ENCODE data around the gene CCDC174.

Gene CCDC174

DNA sequence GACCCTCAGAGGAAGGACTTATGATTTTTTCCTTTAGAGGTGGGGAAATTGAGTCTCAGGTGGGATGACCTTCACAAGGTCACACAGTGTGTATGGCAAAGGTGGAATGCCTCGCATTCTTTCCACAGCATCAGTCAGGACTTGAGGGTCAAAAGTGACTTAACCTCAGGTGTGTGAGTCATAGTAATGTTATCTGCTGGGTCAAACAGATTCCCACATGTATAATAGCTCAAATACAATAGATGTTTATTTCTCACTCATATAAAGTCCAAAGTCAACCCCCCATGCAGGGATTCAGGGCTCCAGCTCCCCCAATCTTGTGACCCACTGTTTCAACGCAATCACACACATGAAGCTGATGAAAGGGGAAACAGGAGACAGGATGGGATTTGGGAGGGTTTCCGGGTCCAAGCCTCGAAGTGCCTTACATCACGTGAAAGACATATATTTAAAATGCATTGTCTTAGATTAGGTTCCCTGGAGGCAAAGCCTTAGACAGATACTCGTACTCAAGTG lies 34.0 kb upstream of the CCDC174 start:
- H3K4me3 ChIP-seq (ENCODE audit: low read length), result no peak overlapping the region
- TF ChIP-seq ZNF274 (IDR thresholded peaks at IDR 0.05; ENCODE audit: low read depth, low read length), result no peak

- no peak for TF ChIP-seq ZNF274 (IDR thresholded peaks at IDR 0.05; ENCODE audit: low read depth, low read length)
- no peak overlapping the region for H3K4me3 ChIP-seq (ENCODE audit: low read length)
Measured at GRCh38 chr3:14619605-14620004, 32.0 kb upstream of the CCDC174 start.

DNA sequence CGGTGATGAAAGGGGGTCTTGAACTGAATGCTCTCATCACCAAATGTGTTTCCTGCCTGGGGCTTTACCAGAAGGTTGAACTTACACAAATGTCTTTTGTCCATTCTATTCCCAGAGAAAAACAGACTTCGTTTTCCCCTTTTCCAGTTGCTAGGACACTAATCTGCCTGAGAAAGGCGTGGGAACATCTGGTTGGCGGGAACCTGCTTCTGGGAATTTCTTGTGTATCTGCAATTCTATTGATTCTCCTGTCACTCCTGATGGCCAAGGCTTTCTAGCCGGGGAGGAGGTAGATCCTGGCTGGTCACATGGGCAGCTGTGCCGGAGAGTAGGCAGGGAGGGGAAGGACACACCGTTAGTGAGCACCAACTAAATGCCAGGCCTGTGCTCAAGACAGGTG lies 31.1 kb upstream of the CCDC174 start:
- TF ChIP-seq ZNF274 (IDR thresholded peaks at IDR 0.05; ENCODE audit: low read depth, low read length), result no peak
- H3K4me3 ChIP-seq (ENCODE audit: low read length), result no peak overlapping the region

DNA sequence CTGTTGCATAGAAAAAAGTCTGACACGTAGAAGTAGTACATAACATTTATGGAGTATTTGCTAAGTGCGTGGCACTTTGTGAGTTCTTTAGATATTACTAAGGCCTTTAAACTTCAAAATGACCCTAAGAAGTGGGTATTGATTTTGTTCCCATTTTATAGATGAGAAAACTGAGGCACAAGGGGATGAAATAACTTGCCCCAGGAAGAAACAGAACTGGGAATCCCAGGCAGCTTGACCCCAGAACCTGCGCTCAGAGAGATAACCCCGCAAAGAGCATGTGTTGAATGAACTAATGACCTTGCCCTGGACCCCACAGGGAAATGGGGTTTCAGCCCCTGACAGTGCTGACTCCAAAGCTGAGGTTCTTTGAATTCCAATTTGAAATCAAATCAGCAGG lies 30.5 kb upstream of the CCDC174 start:
- no peak for TF ChIP-seq ZNF274 (IDR thresholded peaks at IDR 0.05; ENCODE audit: low read depth, low read length)
- no peak overlapping the region for H3K4me3 ChIP-seq (ENCODE audit: low read length)

- no peak overlapping the region for H3K4me3 ChIP-seq (ENCODE audit: low read length)
- no peak for TF ChIP-seq ZNF274 (IDR thresholded peaks at IDR 0.05; ENCODE audit: low read depth, low read length)
Measured at GRCh38 chr3:14622368-14622767, 29.2 kb upstream of the CCDC174 start.

GRCh38 chr3:14623569-14624051 lies 28.0 kb upstream of the CCDC174 start:
- H3K4me3 ChIP-seq (ENCODE audit: low read length), result no peak overlapping the region
- TF ChIP-seq ZNF274 (IDR thresholded peaks at IDR 0.05; ENCODE audit: low read depth, low read length), result no peak

- no peak overlapping the region for H3K4me3 ChIP-seq (ENCODE audit: low read length)
- no peak for TF ChIP-seq ZNF274 (IDR thresholded peaks at IDR 0.05; ENCODE audit: low read depth, low read length)
Measured at GRCh38 chr3:14624498-14624897, 27.1 kb upstream of the CCDC174 start.

DNA sequence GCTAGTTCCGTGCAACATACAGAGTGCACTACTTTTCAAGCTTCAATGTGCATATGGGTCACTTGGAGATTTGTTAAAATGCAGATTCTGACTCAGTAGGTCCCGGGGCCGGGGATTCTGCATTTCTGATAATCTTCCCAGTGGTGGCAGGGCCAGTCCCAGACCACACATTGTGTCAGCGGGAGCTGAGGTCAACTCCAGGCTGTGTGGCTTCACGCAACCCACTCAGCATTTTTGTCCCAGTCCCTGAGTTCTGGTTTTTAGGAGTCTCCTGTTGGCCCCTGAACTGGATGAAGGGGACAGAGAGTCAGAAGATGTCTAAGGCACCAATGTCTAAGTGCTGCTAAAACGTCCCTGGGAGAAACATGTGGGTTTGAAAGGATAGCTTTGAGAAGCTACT lies 26.1 kb upstream of the CCDC174 start:
- no peak for TF ChIP-seq ZNF274 (IDR thresholded peaks at IDR 0.05; ENCODE audit: low read depth, low read length)
- H3K4me3 ChIP-seq (ENCODE audit: low read length), result no peak overlapping the region

DNA sequence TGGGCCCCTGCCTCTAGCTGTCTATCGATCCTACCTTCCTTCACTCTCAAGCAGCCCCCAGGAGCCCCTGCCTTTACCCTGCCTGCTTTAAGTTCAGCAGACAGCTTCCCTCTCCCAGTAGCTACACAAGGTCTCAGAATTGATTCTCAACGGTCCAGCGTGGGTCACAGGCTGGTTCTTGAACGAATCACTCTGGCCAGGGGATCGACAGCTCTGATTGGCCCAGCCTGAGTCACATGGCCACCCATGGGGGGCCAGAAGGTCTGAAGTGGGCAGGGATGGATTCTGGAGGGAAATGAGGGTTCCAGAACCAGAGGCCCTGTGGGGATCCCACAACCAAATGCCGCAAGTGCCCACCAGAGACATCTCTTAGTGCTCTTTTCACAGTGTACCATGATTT lies 23.7 kb upstream of the CCDC174 start:
- no peak for TF ChIP-seq ZNF274 (IDR thresholded peaks at IDR 0.05; ENCODE audit: low read depth, low read length)
- no peak overlapping the region for H3K4me3 ChIP-seq (ENCODE audit: low read length)

- TF ChIP-seq ZNF274 (IDR thresholded peaks at IDR 0.05; ENCODE audit: low read depth, low read length), result no peak
- H3K4me3 ChIP-seq (ENCODE audit: low read length), result no peak overlapping the region
Measured at GRCh38 chr3:14628406-14628805, 23.2 kb upstream of the CCDC174 start.

DNA sequence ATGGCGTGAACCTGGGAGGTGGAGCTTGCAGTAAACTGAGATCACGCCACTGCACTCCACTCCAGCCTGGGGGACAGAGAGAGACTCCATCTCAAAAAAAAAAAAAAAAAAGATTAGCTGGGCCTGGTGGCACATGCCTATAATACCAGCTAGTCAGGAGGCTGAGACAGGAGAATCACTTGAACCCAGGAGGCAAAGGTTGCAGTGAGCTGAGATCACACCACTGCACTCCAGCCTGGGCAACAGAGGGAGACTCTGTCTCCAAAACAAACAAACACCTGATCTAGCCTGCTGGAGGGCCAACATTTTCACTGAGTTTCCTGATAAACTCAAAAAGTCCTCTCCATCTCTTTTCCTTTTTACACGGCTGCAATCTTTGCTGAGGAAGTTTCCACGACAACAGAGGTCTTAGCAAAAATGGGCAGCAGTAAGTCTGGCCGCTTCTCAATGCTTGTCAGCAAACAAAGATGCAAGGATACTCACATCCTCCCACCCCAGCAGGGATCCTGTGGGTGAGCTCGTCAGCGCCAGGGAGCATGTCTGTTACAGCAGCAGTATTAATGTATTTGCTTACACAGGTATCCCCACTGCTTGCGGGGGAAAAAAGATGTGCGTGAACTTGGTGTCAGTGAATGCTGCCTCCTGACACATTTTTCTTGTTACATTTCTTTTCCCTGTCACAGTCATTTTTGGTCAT lies 21.0 kb upstream of the CCDC174 start:
- TF ChIP-seq ZNF274 (IDR thresholded peaks at IDR 0.05; ENCODE audit: low read depth, low read length), result no peak
- H3K4me3 ChIP-seq (ENCODE audit: low read length), result no peak overlapping the region

GRCh38 chr3:14631101-14631497 lies 20.5 kb upstream of the CCDC174 start:
- H3K4me3 ChIP-seq (ENCODE audit: low read length), result no peak overlapping the region
- TF ChIP-seq ZNF274 (IDR thresholded peaks at IDR 0.05; ENCODE audit: low read depth, low read length), result no peak

DNA sequence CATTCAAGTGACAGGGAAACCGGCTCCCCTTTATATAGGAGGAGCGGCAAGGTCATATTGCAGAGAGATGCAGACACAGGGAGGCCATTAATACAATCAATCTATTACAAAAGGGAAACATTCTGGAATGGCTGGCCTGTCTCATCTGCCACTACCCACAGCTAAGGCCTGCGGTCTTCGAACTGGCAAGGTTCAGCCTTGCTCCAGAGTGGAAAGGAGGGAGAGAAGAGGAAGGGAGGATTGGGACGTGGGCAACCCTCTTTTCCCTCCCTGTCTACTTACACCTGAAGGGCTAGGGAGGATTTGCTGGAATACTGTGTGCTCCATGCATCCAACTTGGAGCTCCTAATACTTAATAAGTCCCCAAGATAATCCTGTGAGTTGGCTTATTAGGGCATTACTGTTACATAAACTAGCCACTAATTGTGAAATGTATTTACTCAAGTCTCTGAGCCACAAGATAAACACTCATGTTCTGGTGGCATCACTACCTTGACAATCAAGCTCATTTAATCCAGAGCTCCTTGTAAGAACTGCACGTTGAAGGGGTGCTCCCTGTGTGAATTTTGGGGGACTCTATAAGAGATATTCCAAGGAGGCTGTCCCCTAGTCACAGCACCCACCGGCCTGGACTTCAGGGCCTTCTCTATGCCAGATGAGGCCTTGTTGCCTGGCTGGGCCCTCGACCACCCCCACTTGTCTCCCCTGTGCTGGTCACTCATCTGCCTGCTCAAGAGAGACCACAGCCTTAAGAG lies 19.7 kb upstream of the CCDC174 start:
- no peak for TF ChIP-seq ZNF274 (IDR thresholded peaks at IDR 0.05; ENCODE audit: low read depth, low read length)

GRCh38 chr3:14632442-14632930 lies 19.1 kb upstream of the CCDC174 start:
- no peak for TF ChIP-seq ZNF274 (IDR thresholded peaks at IDR 0.05; ENCODE audit: low read depth, low read length)

More for the DNA sequence above, 19.7 kb upstream of the CCDC174 start:
- no peak overlapping the region for H3K4me3 ChIP-seq (ENCODE audit: low read length)

GRCh38 chr3:14633417-14633816 lies 18.1 kb upstream of the CCDC174 start:
- H3K4me3 ChIP-seq (ENCODE audit: low read length), result no peak overlapping the region
- no peak for TF ChIP-seq ZNF274 (IDR thresholded peaks at IDR 0.05; ENCODE audit: low read depth, low read length)

More at GRCh38 chr3:14632442-14632930, 19.1 kb upstream of the CCDC174 start:
- no peak overlapping the region for H3K4me3 ChIP-seq (ENCODE audit: low read length)

All from GM08714 (cell line).